H9 (cell line): ENCODE measurements around the gene HHAT. TPM values are rescaled to one million over a fixed set of nuclear protein-coding genes. Genes with fewer than 3 reads are reported as not detected.

ENCODE experiments used
- DNase-seq: peaks from one replicate; pipeline ENCODE4 v3.0.0-alpha.2; 2017
- H2AFZ ChIP-seq: one replicate; pipeline ENCODE4 v1.6.1; 2013; ENCODE audit warnings: mild to moderate bottlenecking, low read length, control low read depth, moderate library complexity
- H2AK5ac ChIP-seq: 2 replicates; pipeline ENCODE4 v1.6.1; 2013; ENCODE audit warnings: low read length, control low read depth, mixed read lengths; ENCODE audit not compliant: insufficient read length
- H2BK120ac ChIP-seq: one replicate; pipeline ENCODE4 v1.6.1; 2013; ENCODE audit warnings: low read depth, mild to moderate bottlenecking, low read length, control low read depth, inconsistent platforms; ENCODE audit not compliant: poor library complexity, severe bottlenecking
- H2BK12ac ChIP-seq: 2 replicates; pipeline ENCODE4 v1.6.1; 2013; ENCODE audit warnings: low read length, control low read depth, mixed read lengths, low read depth; ENCODE audit not compliant: insufficient read length
- H2BK15ac ChIP-seq: 2 replicates; pipeline ENCODE4 v1.6.1; 2013; ENCODE audit warnings: low read depth, low read length, control low read depth
- H2BK20ac ChIP-seq: one replicate; pipeline ENCODE4 v1.6.1; 2013; ENCODE audit warnings: low read depth, mild to moderate bottlenecking, low read length, control low read depth, inconsistent platforms; ENCODE audit not compliant: poor library complexity, severe bottlenecking
- H2BK5ac ChIP-seq: 2 replicates; pipeline ENCODE4 v1.6.1; 2013; ENCODE audit warnings: low read length, control low read depth, mixed read lengths; ENCODE audit not compliant: insufficient read length
- H3K14ac ChIP-seq: 2 replicates; pipeline ENCODE4 v1.6.1; 2013; ENCODE audit warnings: low read length, control low read depth; ENCODE audit not compliant: insufficient read depth
- H3K18ac ChIP-seq: 2 replicates; pipeline ENCODE4 v1.6.1; 2013; ENCODE audit warnings: low read depth, mild to moderate bottlenecking, mixed read lengths, low read length, control low read depth; ENCODE audit not compliant: insufficient read length
- H3K23ac ChIP-seq: 2 replicates; pipeline ENCODE4 v1.6.1; 2013; ENCODE audit warnings: low read length, control low read depth, mixed read lengths, low read depth; ENCODE audit not compliant: insufficient read length
- H3K23me2 ChIP-seq: 2 replicates; pipeline ENCODE4 v1.6.1; 2013; ENCODE audit warnings: low read depth, mild to moderate bottlenecking, mixed read lengths, low read length, control low read depth; ENCODE audit not compliant: insufficient read length, poor library complexity, severe bottlenecking
- H3K27ac ChIP-seq: 2 replicates; pipeline ENCODE4 v1.5.1; 2013; ENCODE audit warnings: low read length, control low read depth, mixed read lengths, low read depth; ENCODE audit not compliant: insufficient read length
- H3K27me3 ChIP-seq: 2 replicates; pipeline ENCODE4 v1.6.1; 2013; ENCODE audit warnings: low read length, control low read depth, inconsistent platforms; ENCODE audit not compliant: insufficient read depth
- H3K4ac ChIP-seq: 2 replicates; pipeline ENCODE4 v1.6.1; 2013; ENCODE audit warnings: low read depth, mild to moderate bottlenecking, control low read depth, inconsistent platforms, low read length, moderate library complexity
- H3K4me1 ChIP-seq: 2 replicates; pipeline ENCODE4 v1.6.1; 2013; ENCODE audit warnings: low read length, control low read depth, inconsistent platforms; ENCODE audit not compliant: insufficient read depth
- H3K4me2 ChIP-seq: 2 replicates; pipeline ENCODE4 v1.6.1; 2013; ENCODE audit warnings: low read length, control low read depth, mixed read lengths; ENCODE audit not compliant: insufficient read length, insufficient read depth
- H3K56ac ChIP-seq: 2 replicates; pipeline ENCODE4 v1.6.1; 2013; ENCODE audit warnings: low read depth, mild to moderate bottlenecking, mixed read lengths, low read length, control low read depth; ENCODE audit not compliant: insufficient read length
- H3K79me1 ChIP-seq: 2 replicates; pipeline ENCODE4 v1.6.1; 2013; ENCODE audit warnings: low read depth, mild to moderate bottlenecking, moderate library complexity, low read length, control low read depth, inconsistent platforms; ENCODE audit not compliant: insufficient read depth, poor library complexity, severe bottlenecking
- H3K79me2 ChIP-seq: 2 replicates; pipeline ENCODE4 v1.6.1; 2013; ENCODE audit warnings: low read length, control low read depth, inconsistent platforms; ENCODE audit not compliant: insufficient read depth
- H3K9ac ChIP-seq: 2 replicates; pipeline ENCODE4 v1.6.1; 2013; ENCODE audit warnings: low read length, control low read depth, mixed read lengths; ENCODE audit not compliant: insufficient read length; ENCODE audit errors: extremely low read depth
- H3K9me3 ChIP-seq: one replicate; pipeline ENCODE4 v1.6.1; 2013; ENCODE audit warnings: low read depth, low read length, inconsistent platforms; ENCODE audit not compliant: control insufficient read depth
- H3T11ph ChIP-seq: one replicate; pipeline ENCODE4 v1.6.1; 2013; ENCODE audit warnings: mild to moderate bottlenecking, low read length, control low read depth, inconsistent platforms
- H4K20me1 ChIP-seq: one replicate; pipeline ENCODE4 v1.6.1; 2013; ENCODE audit not compliant: control insufficient read depth, insufficient read length, insufficient read depth
- H4K5ac ChIP-seq: 2 replicates; pipeline ENCODE4 v1.6.1; 2013; ENCODE audit warnings: low read depth, mild to moderate bottlenecking, mixed read lengths, low read length, control low read depth; ENCODE audit not compliant: insufficient read length
- H4K8ac ChIP-seq: replicated peaks from 2 replicates; pipeline ENCODE4 v1.6.1; 2013; ENCODE audit warnings: low read length, control low read depth, mixed read lengths, low read depth; ENCODE audit not compliant: insufficient read length
- H4K91ac ChIP-seq: 2 replicates; pipeline ENCODE4 v1.6.1; 2013; ENCODE audit warnings: low read depth, mild to moderate bottlenecking, moderate library complexity, mixed read lengths, low read length, control low read depth; ENCODE audit not compliant: insufficient read length
- H3K27ac Mint-ChIP-seq, 3 experiments: 2 replicates in 2 of 3; 3 replicates in 1 of 3; pipeline ENCODE4 v1.8.0; 2020 to 2021; ENCODE audit warnings: mixed read lengths in 3 of 3, mild to moderate bottlenecking in 1 of 3, moderate library complexity in 1 of 3
- H3K27me3 Mint-ChIP-seq: 2 replicates; pipeline ENCODE4 v1.8.0; 2021; ENCODE audit warnings: low read depth, mild to moderate bottlenecking, moderate library complexity, mixed read lengths
- H3K36me3 Mint-ChIP-seq, 3 experiments: 2 replicates in 2 of 3; 3 replicates in 1 of 3; pipeline ENCODE4 v1.8.0; 2020 to 2021; ENCODE audit warnings: low read depth in 3 of 3, mixed read lengths in 3 of 3; ENCODE audit not compliant: insufficient read depth in 1 of 3
- H3K4me1 Mint-ChIP-seq, 2 experiments: 2 replicates each; pipeline ENCODE4 v1.8.0; 2020; ENCODE audit warnings: mixed read lengths in 2 of 2
- H3K4me3 Mint-ChIP-seq, 2 experiments: 2 replicates in 1 of 2; 3 replicates in 1 of 2; pipeline ENCODE4 v1.8.0; 2020 to 2021; ENCODE audit warnings: mild to moderate bottlenecking in 2 of 2, mixed read lengths in 2 of 2, moderate library complexity in 1 of 2
- H3K9me3 Mint-ChIP-seq, 2 experiments: 2 replicates in 1 of 2; 3 replicates in 1 of 2; pipeline ENCODE4 v1.8.0; 2020; ENCODE audit warnings: mild to moderate bottlenecking in 2 of 2, mixed read lengths in 2 of 2, moderate library complexity in 1 of 2
- CTCF ChIP-seq: fragments of 200-600 bp; sonication (generic); conservative IDR thresholded peaks from 3 replicates; pipeline ENCODE4 v1.8.0; 2021; ENCODE audit warnings: antibody characterized with exemption, mild to moderate bottlenecking
- WGBS: extraction: QIAGEN DNeasy Blood & Tissue Kit; methylation state at CpG from one replicate; pipeline ENCODE4 v1.1.7; 2013; ENCODE audit warnings: missing lambda C conversion rate, low lambda C conversion rate, mixed read lengths; ENCODE audit not compliant: insufficient read length; ENCODE audit errors: extremely low coverage; 5-methylcytosine and 5-hydroxymethylcytosine counted together
- total RNA-seq: library from RNA; stranded (reverse); gene quantifications from 2 replicates; pipeline ENCODE4 v1.2.1, GENCODE V29; 2021

The HHAT gene
- total RNA-seq, 1 experiment from 2014 or later = 0.48 TPM

- Histone ChIP-seq H2AK5ac (no peak overlapping the region), H3K9ac (no peak overlapping the region), H4K5ac (no peak overlapping the region), H2BK120ac (no peak overlapping the region), H3K27ac (no peak overlapping the region), H3K23ac (no peak overlapping the region), H2BK5ac (no peak overlapping the region), H3K9me3 (no peaks in the 10 kb centered on the region), H3K18ac (no peak overlapping the region), H4K8ac (no peak overlapping the region), H2BK20ac (no peak overlapping the region), H3K4ac (no peak overlapping the region), H2BK12ac (no peak overlapping the region), H3T11ph (no peak overlapping the region), H3K4me1 (peaks cover 15% of the 10 kb centered on the region), H3K4me2 (no peak overlapping the region), H3K56ac (no peak overlapping the region), H2BK15ac (no peak overlapping the region), H3K27me3 (no peaks in the 10 kb centered on the region), H4K20me1 (peaks cover 2% of the 10 kb centered on the region), H2AFZ (no peak overlapping the region), H3K79me2 (no peaks in the 10 kb centered on the region), H3K14ac (no peak overlapping the region), H4K91ac (no peak overlapping the region), H3K79me1 (no peaks in the 10 kb centered on the region), H3K23me2 (no peaks in the 10 kb centered on the region)
- no peak for TF ChIP-seq CTCF
- peaks cover 13% of the 10 kb centered on the region for H3K27me3 Mint-ChIP-seq
- no peak overlapping the region for H3K27ac Mint-ChIP-seq
- no peak for DNase-seq
- WGBS = no CpG with 5 or more reads among the region's 4 CpGs
- peaks cover 49 to 50% of the 10 kb centered on the region in 2 experiments for H3K4me1 Mint-ChIP-seq
- no peak overlapping the region for H3K4me3 Mint-ChIP-seq
- H3K36me3 Mint-ChIP-seq = no peaks in the 10 kb centered on the region
- H3K9me3 Mint-ChIP-seq = peaks cover 0 to 2% of the 10 kb centered on the region in 2 experiments; a peak in 1 of 5 replicates
These were observed 33.8 kb downstream of the HHAT start for GRCh38 chr1:210362526-210362925.
